ENCODE data around the gene OR8D1. TPM values are rescaled to one million over a fixed set of nuclear protein-coding genes. Genes with fewer than 3 reads are reported as not detected.

OR8D1 gene
- polyA plus RNA-seq, 3 donors: not detected

GRCh38 chr11:124340142-124340447 lies 26.3 kb upstream of the OR8D1 start:
- Histone ChIP-seq H2AFZ (ENCODE audit: insufficient read depth, low read depth, low read length, poor library complexity, severe bottlenecking) (no peak overlapping the region), H3K36me3 (replicated peaks in 1 of 2; ENCODE audit: control insufficient read depth in 1 of 2, insufficient read depth in 2 of 2, low read length in 2 of 2) (no peaks in the 10 kb centered on the region), H3K9ac (ENCODE audit: insufficient read depth, low read length, poor library complexity, severe bottlenecking) (no peak overlapping the region), H3K27me3 (ENCODE audit: control insufficient read depth in 2 of 2, insufficient read depth in 2 of 2, low read length in 2 of 2) (no peaks in the 10 kb centered on the region), H3K4me1 (ENCODE audit: control insufficient read depth in 1 of 2, insufficient read depth in 2 of 2, low read length in 2 of 2) (peaks cover 9 to 12% of the 10 kb centered on the region in 2 donors), H3K27ac (ENCODE audit: low read depth in 1 of 2, low read length in 2 of 2) (no peak overlapping the region), H4K20me1 (ENCODE audit: insufficient read depth, low read length) (no peaks in the 10 kb centered on the region), H3K4me2 (replicated peaks; ENCODE audit: extremely low read depth, low read length, poor library complexity, severe bottlenecking) (no peak overlapping the region), H3K79me2 (ENCODE audit: insufficient read depth, low read length) (no peaks in the 10 kb centered on the region), H3K4me3 (replicated peaks in 1 of 3; ENCODE audit: low read depth in 2 of 3, low read length in 3 of 3) (no peak overlapping the region), H3K9me3 (replicated peaks in 1 of 2; ENCODE audit: control insufficient read depth in 1 of 2, insufficient read depth in 1 of 2, low read length in 2 of 2) (no peaks in the 10 kb centered on the region)
- no peak for DNase-seq
- no peak for TF ChIP-seq CTCF (IDR thresholded peaks at IDR 0.05)
- Mint-ChIP-seq H3K9me3 (peaks cover 0 to 2% (median 0%) of the 10 kb centered on the region in 7 donors), H3K4me1 (peaks cover 11% of the 10 kb centered on the region), H3K27me3 (ENCODE audit: low read depth in 3 of 3) (peaks cover 0 to 2% (median 1%) of the 10 kb centered on the region in 3 donors), H3K36me3 (no peaks in the 10 kb centered on the region), H3K27ac (no peak overlapping the region), H3K4me3 (no peak overlapping the region)
- WGBS (ENCODE audit: insufficient coverage): 83% methylated on average over 1 of the region's 2 CpGs
- intact Hi-C loops (cut with micrococcal nuclease): no loop called here

- H3K9ac ChIP-seq (ENCODE audit: insufficient read depth, low read length, poor library complexity, severe bottlenecking): no peak overlapping the region
- peaks cover 11% of the 10 kb centered on the region for H3K4me1 Mint-ChIP-seq
- H3K9me3 Mint-ChIP-seq: peaks cover 0 to under 1% (median 0%) of the 10 kb centered on the region in 7 donors
- H3K36me3 Mint-ChIP-seq: no peaks in the 10 kb centered on the region
- no peaks in the 10 kb centered on the region for H3K79me2 ChIP-seq (ENCODE audit: insufficient read depth, low read length)
- peak overlapping the region; percentile 16 to 46 for H3K27ac ChIP-seq (ENCODE audit: low read depth in 1 of 2, low read length in 2 of 2)
- peak overlapping the region in 4 of 7 donors; percentile 12 to 81 (median 34) for H3K27ac Mint-ChIP-seq
- H4K20me1 ChIP-seq (ENCODE audit: insufficient read depth, low read length): no peaks in the 10 kb centered on the region
- WGBS (ENCODE audit: insufficient coverage): 93% methylated on average over 2 of the region's 6 CpGs
- no peaks in the 10 kb centered on the region for H3K27me3 ChIP-seq (ENCODE audit: control insufficient read depth in 2 of 2, insufficient read depth in 2 of 2, low read length in 2 of 2)
- no peak overlapping the region for H3K4me3 Mint-ChIP-seq
- H3K4me1 ChIP-seq (ENCODE audit: control insufficient read depth in 1 of 2, insufficient read depth in 2 of 2, low read length in 2 of 2): peaks cover 9 to 12% of the 10 kb centered on the region in 2 donors
- no peaks in the 10 kb centered on the region for H3K36me3 ChIP-seq (replicated peaks in 1 of 2; ENCODE audit: control insufficient read depth in 1 of 2, insufficient read depth in 2 of 2, low read length in 2 of 2)
- no peak overlapping the region for H3K4me2 ChIP-seq (replicated peaks; ENCODE audit: extremely low read depth, low read length, poor library complexity, severe bottlenecking)
- no peak overlapping the region for H2AFZ ChIP-seq (ENCODE audit: insufficient read depth, low read depth, low read length, poor library complexity, severe bottlenecking)
- H3K27me3 Mint-ChIP-seq (ENCODE audit: low read depth in 3 of 3): peaks cover 0 to 2% (median 1%) of the 10 kb centered on the region in 3 donors
- H3K4me3 ChIP-seq (replicated peaks in 1 of 3; ENCODE audit: low read depth in 2 of 3, low read length in 3 of 3): no peak overlapping the region
- intact Hi-C loops (cut with micrococcal nuclease): no loop called here
- TF ChIP-seq CTCF (IDR thresholded peaks at IDR 0.05): no peak
- no peaks in the 10 kb centered on the region for H3K9me3 ChIP-seq (replicated peaks in 1 of 2; ENCODE audit: control insufficient read depth in 1 of 2, insufficient read depth in 1 of 2, low read length in 2 of 2)
- peak in 2 of 3 donors; percentile 40 for DNase-seq
These were observed 25.8 kb upstream of the OR8D1 start for GRCh38 chr11:124339396-124340141.
